ENCODE data around the gene DEPDC5.
"Not testable (repeated sequence)": the region's sequence is repeated elsewhere in the genome, so short reads cannot be mapped to it uniquely, and the experiment has no call there.

DEPDC5 gene

GRCh38 chr22:31732089-31732829 lies 21.6 kb upstream of the DEPDC5 start:
- Histone ChIP-seq H3K27ac (ENCODE audit: low read depth, low read length) (peak overlapping the region; percentile 17), H3K36me3 (ENCODE audit: control insufficient read depth in 1 of 2, insufficient read depth in 2 of 2, low read length in 2 of 2) (peaks cover 0 to 18% of the 10 kb centered on the region in 2 donors), H3K4me3 (ENCODE audit: low read depth in 1 of 2, low read length in 2 of 2) (peak overlapping the region in 1 of 2 donors; percentile 30), H3K9me3 (ENCODE audit: control insufficient read depth in 1 of 2, low read length in 2 of 2) (no peaks in the 10 kb centered on the region), H3K4me1 (ENCODE audit: control insufficient read depth in 1 of 2, insufficient read depth in 2 of 2, low read length in 2 of 2) (peaks cover 10 to 13% of the 10 kb centered on the region in 2 donors), H3K9ac (ENCODE audit: low read depth in 1 of 2, low read length in 2 of 2) (no peak overlapping the region), H3K27me3 (ENCODE audit: control insufficient read depth in 1 of 2, insufficient read depth in 2 of 2, low read length in 2 of 2) (no peaks in the 10 kb centered on the region)

- Histone ChIP-seq H3K36me3 (ENCODE audit: control insufficient read depth in 1 of 2, insufficient read depth in 2 of 2, low read length in 2 of 2) (peaks cover 7 to 19% of the 10 kb centered on the region in 2 donors), H3K27ac (ENCODE audit: low read depth, low read length) (no peak overlapping the region), H3K4me3 (ENCODE audit: low read depth in 1 of 2, low read length in 2 of 2) (no peak overlapping the region), H3K27me3 (ENCODE audit: control insufficient read depth in 1 of 2, insufficient read depth in 2 of 2, low read length in 2 of 2) (no peaks in the 10 kb centered on the region), H3K4me1 (ENCODE audit: control insufficient read depth in 1 of 2, insufficient read depth in 2 of 2, low read length in 2 of 2) (peaks cover 10 to 13% of the 10 kb centered on the region in 2 donors), H3K9me3 (ENCODE audit: control insufficient read depth in 1 of 2, low read length in 2 of 2) (no peaks in the 10 kb centered on the region), H3K9ac (ENCODE audit: low read depth in 1 of 2, low read length in 2 of 2) (no peak overlapping the region)
Measured at GRCh38 chr22:31733580-31734079, 20.2 kb upstream of the DEPDC5 start.

GRCh38 chr22:31734512-31734911 lies 19.3 kb upstream of the DEPDC5 start:
- peaks cover 9 to 26% of the 10 kb centered on the region in 2 donors for H3K36me3 ChIP-seq (ENCODE audit: control insufficient read depth in 1 of 2, insufficient read depth in 2 of 2, low read length in 2 of 2)

GRCh38 chr22:31736458-31736857 lies 17.4 kb upstream of the DEPDC5 start:
- Histone ChIP-seq H3K4me1 (ENCODE audit: control insufficient read depth in 1 of 2, insufficient read depth in 2 of 2, low read length in 2 of 2) (peaks cover 10 to 13% of the 10 kb centered on the region in 2 donors), H3K36me3 (ENCODE audit: control insufficient read depth in 1 of 2, insufficient read depth in 2 of 2, low read length in 2 of 2) (peaks cover 9 to 30% of the 10 kb centered on the region in 2 donors), H3K4me3 (ENCODE audit: low read depth in 1 of 2, low read length in 2 of 2) (no peak overlapping the region)

More at GRCh38 chr22:31734512-31734911, 19.3 kb upstream of the DEPDC5 start:
- Histone ChIP-seq H3K27me3 (ENCODE audit: control insufficient read depth in 1 of 2, insufficient read depth in 2 of 2, low read length in 2 of 2) (no peaks in the 10 kb centered on the region), H3K4me3 (ENCODE audit: low read depth in 1 of 2, low read length in 2 of 2) (no peak overlapping the region), H3K9ac (ENCODE audit: low read depth in 1 of 2, low read length in 2 of 2) (no peak overlapping the region), H3K27ac (ENCODE audit: low read depth, low read length) (no peak overlapping the region), H3K4me1 (ENCODE audit: control insufficient read depth in 1 of 2, insufficient read depth in 2 of 2, low read length in 2 of 2) (peaks cover 10 to 13% of the 10 kb centered on the region in 2 donors), H3K9me3 (ENCODE audit: control insufficient read depth in 1 of 2, low read length in 2 of 2) (no peaks in the 10 kb centered on the region)

GRCh38 chr22:31737932-31738331 lies 15.9 kb upstream of the DEPDC5 start:
- H3K9ac ChIP-seq (ENCODE audit: low read depth in 1 of 2, low read length in 2 of 2): no peak overlapping the region
- H3K9me3 ChIP-seq (ENCODE audit: control insufficient read depth in 1 of 2, low read length in 2 of 2): no peaks in the 10 kb centered on the region
- peaks cover under 1% of the 10 kb centered on the region in 2 donors for H3K4me1 ChIP-seq (ENCODE audit: control insufficient read depth in 1 of 2, insufficient read depth in 2 of 2, low read length in 2 of 2)
- peaks cover 9 to 30% of the 10 kb centered on the region in 2 donors for H3K36me3 ChIP-seq (ENCODE audit: control insufficient read depth in 1 of 2, insufficient read depth in 2 of 2, low read length in 2 of 2)
- no peaks in the 10 kb centered on the region for H3K27me3 ChIP-seq (ENCODE audit: control insufficient read depth in 1 of 2, insufficient read depth in 2 of 2, low read length in 2 of 2)
- H3K4me3 ChIP-seq (ENCODE audit: low read depth in 1 of 2, low read length in 2 of 2): no peak overlapping the region
- H3K27ac ChIP-seq (ENCODE audit: low read depth, low read length): no peak overlapping the region

More at GRCh38 chr22:31736458-31736857, 17.4 kb upstream of the DEPDC5 start:
- Histone ChIP-seq H3K27me3 (ENCODE audit: control insufficient read depth in 1 of 2, insufficient read depth in 2 of 2, low read length in 2 of 2) (no peaks in the 10 kb centered on the region), H3K9me3 (ENCODE audit: control insufficient read depth in 1 of 2, low read length in 2 of 2) (no peaks in the 10 kb centered on the region), H3K9ac (ENCODE audit: low read depth in 1 of 2, low read length in 2 of 2) (no peak overlapping the region), H3K27ac (ENCODE audit: low read depth, low read length) (no peak overlapping the region)

- Histone ChIP-seq H3K4me1 (ENCODE audit: control insufficient read depth in 1 of 2, insufficient read depth in 2 of 2, low read length in 2 of 2) (no peaks in the 10 kb centered on the region), H3K9me3 (ENCODE audit: control insufficient read depth in 1 of 2, low read length in 2 of 2) (no peaks in the 10 kb centered on the region), H3K27ac (ENCODE audit: low read depth, low read length) (no peak overlapping the region), H3K9ac (ENCODE audit: low read depth in 1 of 2, low read length in 2 of 2) (no peak overlapping the region), H3K27me3 (ENCODE audit: control insufficient read depth in 1 of 2, insufficient read depth in 2 of 2, low read length in 2 of 2) (no peaks in the 10 kb centered on the region), H3K36me3 (ENCODE audit: control insufficient read depth in 1 of 2, insufficient read depth in 2 of 2, low read length in 2 of 2) (peaks cover 9 to 30% of the 10 kb centered on the region in 2 donors), H3K4me3 (ENCODE audit: low read depth in 1 of 2, low read length in 2 of 2) (no peak overlapping the region)
Measured at GRCh38 chr22:31738566-31738965, 15.3 kb upstream of the DEPDC5 start.

- Histone ChIP-seq H3K27me3 (ENCODE audit: control insufficient read depth in 1 of 2, insufficient read depth in 2 of 2, low read length in 2 of 2) (no peaks in the 10 kb centered on the region), H3K9ac (ENCODE audit: low read depth in 1 of 2, low read length in 2 of 2) (no peak overlapping the region), H3K36me3 (ENCODE audit: control insufficient read depth in 1 of 2, insufficient read depth in 2 of 2, low read length in 2 of 2) (peaks cover 9 to 30% of the 10 kb centered on the region in 2 donors), H3K4me1 (ENCODE audit: control insufficient read depth in 1 of 2, insufficient read depth in 2 of 2, low read length in 2 of 2) (no peaks in the 10 kb centered on the region), H3K9me3 (ENCODE audit: control insufficient read depth in 1 of 2, low read length in 2 of 2) (no peaks in the 10 kb centered on the region), H3K4me3 (ENCODE audit: low read depth in 1 of 2, low read length in 2 of 2) (no peak overlapping the region), H3K27ac (ENCODE audit: low read depth, low read length) (no peak overlapping the region)
Measured at GRCh38 chr22:31739795-31740201, 14.0 kb upstream of the DEPDC5 start.

- not testable (repeated sequence) for H3K27me3 ChIP-seq (ENCODE audit: control insufficient read depth in 1 of 2, insufficient read depth in 2 of 2, low read length in 2 of 2); H3K9me3 ChIP-seq (ENCODE audit: control insufficient read depth in 1 of 2, low read length in 2 of 2); H3K27ac ChIP-seq (ENCODE audit: low read depth, low read length); H3K9ac ChIP-seq (ENCODE audit: low read depth in 1 of 2, low read length in 2 of 2); H3K4me1 ChIP-seq (ENCODE audit: control insufficient read depth in 1 of 2, insufficient read depth in 2 of 2, low read length in 2 of 2); H3K4me3 ChIP-seq (ENCODE audit: low read depth in 1 of 2, low read length in 2 of 2)
- peaks cover 9 to 30% of the 10 kb centered on the region in 2 donors for H3K36me3 ChIP-seq (ENCODE audit: control insufficient read depth in 1 of 2, insufficient read depth in 2 of 2, low read length in 2 of 2)
Measured at GRCh38 chr22:31740314-31740713, 13.5 kb upstream of the DEPDC5 start.

GRCh38 chr22:31742115-31742514 lies 11.7 kb upstream of the DEPDC5 start:
- peaks cover 9 to 20% of the 10 kb centered on the region in 2 donors for H3K36me3 ChIP-seq (ENCODE audit: control insufficient read depth in 1 of 2, insufficient read depth in 2 of 2, low read length in 2 of 2)
- no peak overlapping the region for H3K4me3 ChIP-seq (ENCODE audit: low read depth in 1 of 2, low read length in 2 of 2)
- no peak overlapping the region for H3K9ac ChIP-seq (ENCODE audit: low read depth in 1 of 2, low read length in 2 of 2)
- H3K27me3 ChIP-seq (ENCODE audit: control insufficient read depth in 1 of 2, insufficient read depth in 2 of 2, low read length in 2 of 2): no peaks in the 10 kb centered on the region
- H3K27ac ChIP-seq (ENCODE audit: low read depth, low read length): no peak overlapping the region
- H3K9me3 ChIP-seq (ENCODE audit: control insufficient read depth in 1 of 2, low read length in 2 of 2): no peaks in the 10 kb centered on the region
- H3K4me1 ChIP-seq (ENCODE audit: control insufficient read depth in 1 of 2, insufficient read depth in 2 of 2, low read length in 2 of 2): no peaks in the 10 kb centered on the region

- no peak overlapping the region for H3K27ac ChIP-seq (ENCODE audit: low read depth, low read length)
- no peaks in the 10 kb centered on the region for H3K9me3 ChIP-seq (ENCODE audit: control insufficient read depth in 1 of 2, low read length in 2 of 2)
- peaks cover 9 to 23% of the 10 kb centered on the region in 2 donors for H3K36me3 ChIP-seq (ENCODE audit: control insufficient read depth in 1 of 2, insufficient read depth in 2 of 2, low read length in 2 of 2)
- H3K9ac ChIP-seq (ENCODE audit: low read depth in 1 of 2, low read length in 2 of 2): no peak overlapping the region
- no peaks in the 10 kb centered on the region for H3K4me1 ChIP-seq (ENCODE audit: control insufficient read depth in 1 of 2, insufficient read depth in 2 of 2, low read length in 2 of 2)
- no peak overlapping the region for H3K4me3 ChIP-seq (ENCODE audit: low read depth in 1 of 2, low read length in 2 of 2)
- no peaks in the 10 kb centered on the region for H3K27me3 ChIP-seq (ENCODE audit: control insufficient read depth in 1 of 2, insufficient read depth in 2 of 2, low read length in 2 of 2)
Measured at GRCh38 chr22:31742682-31743081, 11.1 kb upstream of the DEPDC5 start.
